HCT116 (cell line): ENCODE results near the gene KHK. TPM values are rescaled to one million over a fixed set of nuclear protein-coding genes. Genes with fewer than 3 reads are reported as not detected.

Source experiments
- ATAC-seq: fragments of 200-7000 bp; cut with Tn5 transposase; 2 replicates; pipeline ENCODE4 v1.9.1; 2020; ENCODE audit warnings: mild to moderate bottlenecking, moderate library complexity
- BruUV-seq: library from RNA; stranded (reverse); fragments of 400-500 nt; replicated peaks from 2 replicates; lab custom pipeline; 2021; lab: Mats Ljungman, UMichigan
- CTCF ChIA-PET: fragments of 300-600 bp; sonication (Branson Sonifier 250); formaldehyde crosslinking; loops from one replicate; lab custom pipeline; 2021; ENCODE audit warnings: antibody characterized with exemption; lab: Charles Lee
- POLR2A ChIA-PET: fragments of 300-600, 350-600 bp; sonication (Branson Sonifier 250); formaldehyde crosslinking; loops from one replicate; lab custom pipeline; 2021; ENCODE audit warnings: antibody characterized with exemption; lab: Charles Lee
- RAD21 ChIA-PET, 2 experiments: fragments of 300-600 bp; sonication (Branson Sonifier 250); formaldehyde crosslinking; loops; one replicate each; lab custom pipeline; 2023; ENCODE audit warnings: low total read pairs in 2 of 2; ENCODE audit not compliant: uncharacterized antibody in 2 of 2, unreplicated experiment in 2 of 2, low non-redundant PET in 1 of 2; lab: Charles Lee
- DNase-seq: peaks from one replicate; pipeline ENCODE4 v3.0.0-alpha.2; 2010; ENCODE audit warnings: low read depth, low spot score
- H2AFZ ChIP-seq: fragments of 200-600 bp; shearing (Covaris generic), sonication (generic); 2 replicates; pipeline ENCODE4 v1.6.1; 2017; ENCODE audit warnings: low read depth, mixed run types, mixed read lengths, antibody characterized with exemption, low read length; ENCODE audit not compliant: poor library complexity, severe bottlenecking
- H3K27ac ChIP-seq: 2 replicates; pipeline ENCODE4 v1.5.1; 2012; ENCODE audit warnings: low read depth, low read length
- H3K27me3 ChIP-seq: fragments of 200-600 bp; sonication (generic); 2 replicates; pipeline ENCODE4 v1.6.1; 2016; ENCODE audit warnings: mixed run types, low read length, mixed read lengths; ENCODE audit not compliant: insufficient read depth
- H3K36me3 ChIP-seq, 2 experiments: fragments of 200-500 bp in 1 of 2; fragments of 200-600 bp in 1 of 2; sonication (Bioruptor generic) in 1 of 2; sonication (generic) in 1 of 2; 2 replicates each; pipeline versions ENCODE4 v1.5.1 to v1.6.1; 2014 to 2016; ENCODE audit warnings: low read length in 2 of 2, inconsistent platforms in 1 of 2, mixed read lengths in 1 of 2, mixed run types in 1 of 2; ENCODE audit not compliant: insufficient read depth in 2 of 2, control insufficient read depth in 1 of 2
- H3K4me1 ChIP-seq, 2 experiments: fragments of 200-600 bp in 1 of 2; sonication (generic) in 1 of 2; 2 replicates each; pipeline versions ENCODE4 v1.5.1 to v1.6.1; 2012 to 2017; ENCODE audit warnings: low read length in 2 of 2, inconsistent platforms in 1 of 2, mild to moderate bottlenecking in 1 of 2, mixed read lengths in 1 of 2, mixed run types in 1 of 2, moderate library complexity in 1 of 2; ENCODE audit not compliant: insufficient read depth in 2 of 2, control insufficient read depth in 1 of 2
- H3K4me2 ChIP-seq: fragments of 200-600 bp; sonication (generic); 2 replicates; pipeline ENCODE4 v1.6.1; 2017; ENCODE audit warnings: mixed run types, low read length, mixed read lengths
- H3K4me3 ChIP-seq, 2 experiments: fragments of 200-600 bp in 1 of 2; sonication (generic) in 1 of 2; replicated peaks in 1 of 2; 2 replicates each; pipeline ENCODE4 v1.5.1; 2011 to 2016; ENCODE audit warnings: low read length in 2 of 2, control low read depth in 1 of 2, low read depth in 1 of 2, mild to moderate bottlenecking in 1 of 2, mixed read lengths in 1 of 2, mixed run types in 1 of 2
- H3K79me2 ChIP-seq: fragments of 200-600 bp; sonication (generic); 2 replicates; pipeline ENCODE4 v1.6.1; 2017; ENCODE audit warnings: mild to moderate bottlenecking, mixed run types, low read length, moderate library complexity, mixed read lengths; ENCODE audit not compliant: insufficient read depth
- H3K9ac ChIP-seq: fragments of 200-600 bp; sonication (generic); 2 replicates; pipeline ENCODE4 v1.6.1; 2016; ENCODE audit warnings: low read length, mixed read lengths
- H3K9me2 ChIP-seq: fragments of 200-600 bp; sonication (generic), shearing (Covaris generic); 2 replicates; pipeline ENCODE4 v1.6.1; 2017; ENCODE audit warnings: mixed run types, mild to moderate bottlenecking, moderate library complexity; ENCODE audit not compliant: insufficient read depth
- H3K9me3 ChIP-seq, 2 experiments: fragments of 200-500 bp in 1 of 2; fragments of 200-600 bp in 1 of 2; sonication (Bioruptor generic) in 1 of 2; sonication (generic) in 1 of 2; 2 replicates each; pipeline ENCODE4 v1.6.1; 2014 to 2017; ENCODE audit warnings: low read length in 2 of 2, mixed read lengths in 2 of 2, inconsistent platforms in 1 of 2, low read depth in 1 of 2, mild to moderate bottlenecking in 1 of 2, mixed run types in 1 of 2, moderate library complexity in 1 of 2; ENCODE audit not compliant: control insufficient read depth in 1 of 2, insufficient read depth in 1 of 2
- H4K20me1 ChIP-seq: fragments of 200-600 bp; sonication (generic), shearing (Covaris generic); 2 replicates; pipeline ENCODE4 v1.6.1; 2017; ENCODE audit warnings: mixed run types, mild to moderate bottlenecking, moderate library complexity; ENCODE audit not compliant: insufficient read depth
- FOSL1 ChIP-seq: IDR thresholded peaks from 2 replicates; pipeline ENCODE4 v1.6.1; 2012; ENCODE audit warnings: low read depth
- POLR2AphosphoS5 ChIP-seq: IDR thresholded peaks from 2 replicates; pipeline ENCODE4 v1.6.1; 2011; ENCODE audit warnings: mild to moderate bottlenecking, low read depth, low read length, moderate library complexity
- REST ChIP-seq: IDR thresholded peaks from 2 replicates; pipeline ENCODE4 v1.6.1; 2012; ENCODE audit warnings: low read depth
- YY1 ChIP-seq: IDR thresholded peaks from 2 replicates; pipeline ENCODE4 v1.6.1; 2011; ENCODE audit warnings: low read length, low read depth, moderate library complexity, mild to moderate bottlenecking; ENCODE audit not compliant: insufficient replicate concordance; ENCODE audit errors: extremely low read depth
- ZFX ChIP-seq: fragments of 450-650 bp; IDR thresholded peaks from 2 replicates; pipeline ENCODE4 v1.6.1; 2017
- intact Hi-C: fragments of 100-400 bp; cut with micrococcal nuclease; formaldehyde crosslinking; loops from 2 replicates; pipeline ENCODE4 v1.10.0; 2022
- total RNA-seq: library from RNA; stranded (reverse); gene quantifications from one replicate; pipeline ENCODE4 v1.2.1, GENCODE V29; 2021; ENCODE audit not compliant: unreplicated experiment
- TF ChIP-seq, protein P1 (sequence below): IDR thresholded peaks from 2 replicates; pipeline ENCODE4 v1.6.1; 2012
- TF ChIP-seq, protein P2 (sequence below): IDR thresholded peaks from 2 replicates; pipeline ENCODE4 v1.6.1; 2011; ENCODE audit warnings: mild to moderate bottlenecking, low read length, moderate library complexity; ENCODE audit not compliant: insufficient replicate concordance; ENCODE audit errors: extremely low read depth

Gene KHK
- total RNA-seq, 1 experiment from 2014 or later: 6.7 TPM

DNA sequence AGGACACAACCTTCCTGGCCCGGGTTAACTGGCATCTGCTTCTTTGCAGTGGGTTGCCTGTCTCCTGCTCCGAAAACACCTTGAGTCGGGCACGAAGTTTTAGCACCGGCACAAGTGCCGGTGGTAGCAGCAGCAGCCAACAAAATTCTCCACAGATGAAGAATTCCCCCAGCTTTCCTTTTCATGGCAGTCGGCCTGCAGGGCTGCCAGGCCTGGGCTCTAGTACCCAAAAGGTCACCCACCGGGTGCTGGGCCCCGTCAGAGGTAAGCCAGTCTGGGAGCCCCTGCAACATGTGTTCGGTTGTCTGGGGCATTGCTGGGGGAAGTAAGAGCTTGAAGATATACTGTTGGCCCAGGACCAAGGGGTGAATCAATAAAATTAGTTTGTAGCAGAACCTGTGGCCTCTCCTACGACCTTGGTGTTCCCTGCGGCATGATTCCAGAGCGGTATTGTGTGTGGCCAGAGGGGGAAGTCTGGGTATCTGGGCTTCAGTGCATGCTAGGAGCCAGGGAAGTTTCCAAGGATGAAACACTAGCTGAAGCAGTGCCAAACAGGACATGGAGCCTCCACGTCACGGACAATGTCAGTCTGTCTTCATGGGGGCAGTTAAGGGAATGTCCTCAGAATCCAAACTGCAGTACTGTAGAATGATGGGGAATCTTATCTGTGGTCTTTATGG lies 27.3 kb upstream of the KHK start:
- ChIA-PET CTCF (no interaction called here), RAD21 (no interaction called here), POLR2A (interaction anchor here (1.1 kb wide), 1 partner anchor 9 kb away, joined by 3 read pairs; no protein-coding TSS in a partner anchor)
- H3K9me3 ChIP-seq: no peaks in the 10 kb centered on the region
- intact Hi-C loops: no loop called here
- H3K4me2 ChIP-seq: no peak overlapping the region
- TF ChIP-seq, protein P1, sequence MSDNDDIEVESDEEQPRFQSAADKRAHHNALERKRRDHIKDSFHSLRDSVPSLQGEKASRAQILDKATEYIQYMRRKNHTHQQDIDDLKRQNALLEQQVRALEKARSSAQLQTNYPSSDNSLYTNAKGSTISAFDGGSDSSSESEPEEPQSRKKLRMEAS: no peak
- TF ChIP-seq FOSL1 (no peak), YY1 (no peak), POLR2AphosphoS5 (no peak), REST (no peak), ZFX (no peak)
- TF ChIP-seq, protein P2, sequence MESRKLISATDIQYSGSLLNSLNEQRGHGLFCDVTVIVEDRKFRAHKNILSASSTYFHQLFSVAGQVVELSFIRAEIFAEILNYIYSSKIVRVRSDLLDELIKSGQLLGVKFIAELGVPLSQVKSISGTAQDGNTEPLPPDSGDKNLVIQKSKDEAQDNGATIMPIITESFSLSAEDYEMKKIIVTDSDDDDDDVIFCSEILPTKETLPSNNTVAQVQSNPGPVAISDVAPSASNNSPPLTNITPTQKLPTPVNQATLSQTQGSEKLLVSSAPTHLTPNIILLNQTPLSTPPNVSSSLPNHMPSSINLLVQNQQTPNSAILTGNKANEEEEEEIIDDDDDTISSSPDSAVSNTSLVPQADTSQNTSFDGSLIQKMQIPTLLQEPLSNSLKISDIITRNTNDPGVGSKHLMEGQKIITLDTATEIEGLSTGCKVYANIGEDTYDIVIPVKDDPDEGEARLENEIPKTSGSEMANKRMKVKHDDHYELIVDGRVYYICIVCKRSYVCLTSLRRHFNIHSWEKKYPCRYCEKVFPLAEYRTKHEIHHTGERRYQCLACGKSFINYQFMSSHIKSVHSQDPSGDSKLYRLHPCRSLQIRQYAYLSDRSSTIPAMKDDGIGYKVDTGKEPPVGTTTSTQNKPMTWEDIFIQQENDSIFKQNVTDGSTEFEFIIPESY: no peak
- BruUV-seq: no TSS peak
- H3K27me3 ChIP-seq: no peaks in the 10 kb centered on the region
- DNase-seq: no peak
- no peak for ATAC-seq
- H3K9me2 ChIP-seq: no peaks in the 10 kb centered on the region
- no peak overlapping the region for H3K9ac ChIP-seq
- H3K36me3 ChIP-seq: peaks cover 9 to 17% of the 10 kb centered on the region in 2 experiments; a peak in 2 of 4 replicates
- no peak overlapping the region for H3K4me3 ChIP-seq
- H4K20me1 ChIP-seq: no peaks in the 10 kb centered on the region
- no peaks in the 10 kb centered on the region for H3K4me1 ChIP-seq
- H3K79me2 ChIP-seq: no peaks in the 10 kb centered on the region
- H3K27ac ChIP-seq: no peak overlapping the region
- H2AFZ ChIP-seq: no peak overlapping the region
